Adrenal gland (tissue), 5 donors: ENCODE results near the gene LAMA5.

Source experiments
- POLR2A ChIP-seq, 2 donors: fragments of 450-650 bp; IDR thresholded peaks; one replicate each; pipeline ENCODE4 v1.6.1; 2017; ENCODE audit warnings: antibody characterized with exemption in 2 of 2, mild to moderate bottlenecking in 2 of 2, moderate library complexity in 1 of 2
- TF ChIP-seq, protein P1 (sequence below), 6 experiments: fragments of 450-650 bp in 4 of 6; fragments of 200-600 bp in 2 of 6; sonication (generic) in 1 of 6; IDR thresholded peaks; 1 replicate in 5 of 6; 2 replicates in 1 of 6; pipeline versions ENCODE4 v1.5.1 to v1.8.0; 2016 to 2021; ENCODE audit warnings: antibody characterized with exemption in 6 of 6, mild to moderate bottlenecking in 2 of 6, moderate library complexity in 1 of 6
- donor health status: DM: no; HTN: no; CAD: no.

GRCh38 chr20:62368976-62369814 is 2.1 kb upstream of the LAMA5 start:
- TF ChIP-seq, protein P1, sequence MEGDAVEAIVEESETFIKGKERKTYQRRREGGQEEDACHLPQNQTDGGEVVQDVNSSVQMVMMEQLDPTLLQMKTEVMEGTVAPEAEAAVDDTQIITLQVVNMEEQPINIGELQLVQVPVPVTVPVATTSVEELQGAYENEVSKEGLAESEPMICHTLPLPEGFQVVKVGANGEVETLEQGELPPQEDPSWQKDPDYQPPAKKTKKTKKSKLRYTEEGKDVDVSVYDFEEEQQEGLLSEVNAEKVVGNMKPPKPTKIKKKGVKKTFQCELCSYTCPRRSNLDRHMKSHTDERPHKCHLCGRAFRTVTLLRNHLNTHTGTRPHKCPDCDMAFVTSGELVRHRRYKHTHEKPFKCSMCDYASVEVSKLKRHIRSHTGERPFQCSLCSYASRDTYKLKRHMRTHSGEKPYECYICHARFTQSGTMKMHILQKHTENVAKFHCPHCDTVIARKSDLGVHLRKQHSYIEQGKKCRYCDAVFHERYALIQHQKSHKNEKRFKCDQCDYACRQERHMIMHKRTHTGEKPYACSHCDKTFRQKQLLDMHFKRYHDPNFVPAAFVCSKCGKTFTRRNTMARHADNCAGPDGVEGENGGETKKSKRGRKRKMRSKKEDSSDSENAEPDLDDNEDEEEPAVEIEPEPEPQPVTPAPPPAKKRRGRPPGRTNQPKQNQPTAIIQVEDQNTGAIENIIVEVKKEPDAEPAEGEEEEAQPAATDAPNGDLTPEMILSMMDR (IDR thresholded peaks at IDR 0.05), result peak in 3 of 6 experiments; percentile 32 to 39 (median 33)
- TF ChIP-seq POLR2A (IDR thresholded peaks at IDR 0.05), result peak in 1 of 2 donors; percentile 46
